Stimulated activated CD4-positive, alpha-beta T cell treated with anti-CD3 and anti-CD28 coated beads, Interleukin-2, amount 100 ng/mL, for 24 hours (primary cell): Measurements from ENCODE around the gene MTHFR.
"Not testable (repeated sequence)": the region's sequence is repeated elsewhere in the genome, so short reads cannot be mapped to it uniquely, and the experiment has no call there.

ENCODE experiments used
- DNase-seq, 2 donors: peaks; one replicate each; pipeline ENCODE4 v3.0.0-alpha.2; 2020

MTHFR gene

DNA sequence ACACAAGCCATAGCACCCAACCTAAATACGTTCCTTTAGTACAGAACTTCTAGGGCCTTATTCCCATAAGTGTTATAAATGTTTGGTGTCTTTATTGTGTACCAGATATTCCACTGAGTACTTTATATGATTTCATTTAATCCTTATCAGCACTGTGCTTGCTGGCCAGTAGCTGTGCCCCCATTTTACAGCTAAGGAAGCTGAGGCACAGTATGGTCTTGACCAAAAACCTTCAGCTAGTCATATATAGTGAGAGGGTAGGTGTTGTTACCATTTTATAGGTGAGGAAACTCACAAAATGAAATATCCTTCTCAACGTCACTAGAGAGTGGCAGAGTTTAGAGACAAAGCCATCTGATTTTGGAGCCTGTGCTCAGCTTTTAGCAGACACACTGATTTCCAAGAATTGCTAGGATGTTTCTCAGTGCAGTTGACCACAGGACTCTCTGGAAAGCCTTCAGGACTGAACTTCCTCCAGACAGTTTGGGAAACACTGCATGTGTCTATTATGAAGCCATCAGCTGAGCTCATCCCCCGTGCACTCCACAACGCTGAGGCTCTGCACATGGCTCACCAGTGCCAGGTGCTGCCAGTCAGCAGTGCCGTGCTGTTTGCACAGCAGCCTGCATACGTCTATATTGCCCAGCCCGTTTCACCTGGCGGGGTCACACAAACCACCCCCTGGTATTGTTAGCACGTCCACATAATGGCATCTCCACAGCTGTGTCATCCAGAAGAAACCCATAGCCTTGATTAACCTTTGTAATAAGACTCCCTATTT, 26.4 kb upstream of the MTHFR start:
- DNase-seq = no peak

DNA sequence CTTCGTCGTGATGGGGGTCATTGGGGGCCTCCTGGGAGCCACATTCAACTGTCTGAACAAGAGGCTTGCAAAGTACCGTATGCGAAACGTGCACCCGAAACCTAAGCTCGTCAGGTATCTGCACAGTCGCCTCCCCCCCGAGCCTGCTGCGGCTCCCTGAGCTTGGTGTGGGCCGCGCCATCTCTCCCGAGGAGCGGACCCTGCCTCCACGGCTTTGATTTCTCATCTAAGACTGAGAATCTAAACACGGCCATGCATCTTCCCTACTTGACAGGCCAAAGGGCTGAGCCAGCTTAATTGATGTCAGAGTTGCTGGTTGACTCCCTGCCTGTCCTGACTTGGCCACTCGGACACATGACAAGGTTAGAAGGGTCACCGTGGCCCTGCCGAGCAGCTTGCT, 22.7 kb upstream of the MTHFR start:
- no peak for DNase-seq

DNA sequence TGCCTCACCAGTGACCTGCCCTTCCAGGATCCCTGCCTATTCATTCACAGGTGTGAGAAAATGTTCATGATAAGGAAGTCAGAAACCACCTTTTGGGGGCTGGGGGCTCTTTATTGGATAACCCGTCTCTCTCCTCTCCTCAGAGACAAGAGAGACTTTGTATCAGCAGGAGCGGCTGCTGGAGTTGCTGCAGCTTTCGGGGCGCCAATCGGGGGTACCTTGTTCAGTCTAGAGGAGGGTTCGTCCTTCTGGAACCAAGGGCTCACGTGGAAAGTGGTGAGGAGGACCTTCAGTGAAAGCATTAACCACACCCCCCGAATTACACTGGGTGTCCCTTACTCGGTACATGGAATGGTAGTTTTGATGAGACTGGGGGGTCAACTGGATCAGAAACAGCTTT, 21.2 kb upstream of the MTHFR start:
- DNase-seq = no peak

DNA sequence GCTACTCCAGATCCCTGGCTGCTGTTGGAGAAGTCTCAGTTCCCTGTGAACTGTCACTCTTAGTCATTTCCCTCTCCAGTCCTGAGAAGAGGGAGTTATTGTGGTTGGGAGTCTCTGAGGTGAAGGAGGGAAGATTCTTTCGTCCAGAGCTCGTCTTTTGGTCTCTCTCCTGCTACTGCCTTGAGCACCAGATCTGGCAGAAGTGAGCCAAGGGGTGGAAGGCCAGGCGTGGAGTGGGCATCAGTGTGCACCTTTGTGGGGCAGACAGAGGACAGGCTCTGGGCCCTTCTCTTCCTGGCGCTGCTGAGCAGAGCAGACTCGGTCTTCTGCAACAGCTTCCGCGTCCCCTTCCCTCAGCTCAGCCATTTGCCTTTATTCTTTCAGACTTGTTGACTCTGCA, 19.4 kb upstream of the MTHFR start:
- DNase-seq = no peak

DNA sequence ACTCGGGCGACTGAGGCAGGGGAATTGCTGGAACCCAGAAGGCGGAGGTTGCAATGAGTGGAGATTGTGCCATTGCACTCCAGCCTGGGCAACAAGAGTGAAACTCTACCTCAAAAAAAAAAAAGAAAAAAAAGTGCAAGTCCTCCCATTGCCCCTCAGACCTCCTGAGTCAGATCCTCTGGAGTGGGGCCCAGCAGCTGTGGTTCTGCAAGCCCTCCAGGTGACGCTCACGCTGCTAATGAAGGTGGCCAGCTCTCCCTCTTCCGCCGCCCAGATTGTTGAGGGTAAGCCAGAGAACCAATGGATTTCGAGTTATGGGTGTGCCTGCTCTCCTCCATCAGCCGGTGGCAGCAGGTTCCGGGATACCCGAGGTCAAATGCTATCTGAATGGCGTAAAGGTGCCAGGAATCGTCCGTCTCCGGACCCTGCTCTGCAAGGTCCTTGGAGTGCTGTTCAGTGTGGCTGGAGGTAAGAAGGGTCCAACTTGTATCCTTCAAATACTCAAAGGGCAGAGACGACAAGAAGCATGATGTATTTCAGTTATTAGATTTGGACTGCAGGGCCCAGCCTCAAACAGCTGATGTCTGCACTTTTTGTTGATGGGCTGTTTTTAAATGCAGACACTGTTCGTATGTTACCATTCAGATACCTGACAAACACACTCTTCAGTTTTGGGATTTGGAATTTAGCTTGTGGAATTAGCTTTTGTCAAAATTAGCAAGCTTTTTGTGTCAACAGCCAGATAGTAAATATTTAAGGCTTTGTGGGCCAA, 17.8 kb upstream of the MTHFR start:
- DNase-seq = no peak

DNA sequence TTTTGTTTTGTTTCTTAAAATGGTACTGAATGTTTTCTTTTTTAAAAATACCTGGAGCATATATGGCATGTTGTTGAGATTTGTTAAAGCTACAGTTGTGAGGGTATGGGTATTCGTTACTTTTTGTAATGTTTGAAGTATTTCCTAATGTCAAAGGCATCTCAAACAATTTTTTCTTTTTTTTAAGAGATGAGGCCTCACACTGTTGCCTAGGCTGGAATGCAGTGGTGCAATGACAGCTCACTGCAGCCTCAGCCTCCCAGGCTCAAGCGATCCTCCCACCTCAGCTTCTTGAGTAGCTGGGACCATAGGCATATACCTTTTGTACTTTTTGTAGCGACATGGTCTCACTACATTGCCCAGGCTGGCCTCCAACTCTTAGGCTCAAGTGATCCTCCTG, 16.3 kb upstream of the MTHFR start:
- DNase-seq = no peak

DNA sequence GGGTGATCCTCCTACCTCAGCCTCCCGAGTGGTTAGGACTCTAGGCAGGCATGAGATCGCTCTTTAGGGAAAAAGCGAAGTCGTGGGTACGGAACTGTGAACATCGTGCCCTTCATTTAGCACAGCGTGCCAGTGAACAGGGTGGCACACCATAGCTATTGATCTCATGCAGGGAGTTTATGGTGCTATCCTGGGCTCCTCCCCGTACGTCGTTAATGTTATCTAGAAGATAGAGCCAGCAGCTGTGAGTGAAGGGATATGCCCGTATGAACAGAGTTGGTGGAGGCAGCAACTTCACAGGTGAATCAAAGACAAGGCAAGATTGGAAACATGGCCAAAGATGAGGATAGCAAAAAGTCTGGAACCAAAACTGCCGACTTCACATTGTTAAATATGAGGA, 11.4 kb upstream of the MTHFR start:
- DNase-seq = no peak

DNA sequence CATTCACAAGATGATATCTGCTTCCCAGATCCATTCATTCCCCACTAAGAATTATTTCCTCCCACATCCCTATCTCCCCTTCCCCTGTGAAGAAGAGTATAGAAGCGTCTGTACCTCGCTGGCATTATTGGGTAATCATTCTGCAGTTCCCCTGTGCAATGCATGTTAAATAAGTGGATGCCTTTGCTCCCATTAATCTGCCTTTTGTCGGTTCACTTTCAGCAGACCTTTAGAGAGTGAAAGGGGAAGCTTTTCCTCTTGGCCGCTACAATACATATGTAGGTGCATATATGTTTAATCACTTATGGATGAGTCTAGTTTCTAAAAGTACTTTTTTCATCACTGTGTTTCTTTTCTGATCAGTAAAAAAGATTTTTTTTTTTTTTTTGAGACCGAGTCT, 7.3 kb upstream of the MTHFR start:
- no peak for DNase-seq

DNA sequence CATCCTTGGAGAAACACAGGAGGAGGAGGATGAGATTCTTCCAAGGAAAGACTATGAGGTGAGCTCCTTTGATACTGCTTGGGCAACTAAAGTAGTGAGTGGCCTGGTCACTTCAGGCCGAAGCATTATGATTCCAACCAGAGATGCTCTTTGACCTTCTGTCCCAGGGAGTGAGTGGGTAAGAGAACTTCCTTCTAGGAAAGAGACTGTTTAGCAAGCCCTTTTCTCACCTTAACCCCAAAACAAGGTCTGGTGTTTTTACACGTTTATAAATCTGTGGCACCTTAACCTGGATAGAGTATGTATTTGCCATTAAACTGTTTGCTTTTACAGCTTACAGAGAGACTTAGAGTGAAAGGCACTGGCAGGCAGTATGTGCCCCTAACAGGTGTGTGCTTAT, 1.4 kb upstream of the MTHFR start:
- DNase-seq = no peak

DNA sequence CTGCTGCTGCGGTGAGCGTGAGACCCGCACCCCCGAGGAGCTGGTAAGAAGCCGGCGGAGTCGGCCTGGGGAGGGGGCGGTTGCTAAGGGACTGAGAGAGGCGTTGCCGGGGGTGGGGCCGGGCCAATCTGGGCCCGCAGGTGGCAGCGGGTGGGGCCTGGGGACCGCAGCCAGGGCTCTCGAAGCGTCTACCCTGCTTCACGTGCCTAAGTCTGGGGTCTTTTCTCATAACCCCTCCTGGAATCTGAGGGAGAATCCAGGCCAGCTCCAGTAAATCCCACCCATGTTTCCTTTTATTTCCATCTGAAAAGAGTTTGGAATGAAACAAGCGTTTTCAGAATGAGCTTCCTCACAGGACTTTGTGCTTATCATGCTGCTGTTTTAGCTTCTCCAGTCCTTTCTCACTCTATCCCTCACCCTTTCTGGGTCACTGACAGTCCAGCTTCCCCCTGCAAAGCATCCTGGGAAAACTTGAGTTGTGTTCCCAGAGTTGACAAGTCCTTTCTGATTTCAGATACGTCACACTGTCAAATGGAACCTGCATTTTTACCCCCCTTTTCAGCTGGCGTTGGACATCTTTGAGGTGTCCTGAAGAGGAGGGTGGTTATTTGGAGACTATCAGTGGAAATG, 658 bp upstream of the MTHFR start:
- DNase-seq = no peak

DNA sequence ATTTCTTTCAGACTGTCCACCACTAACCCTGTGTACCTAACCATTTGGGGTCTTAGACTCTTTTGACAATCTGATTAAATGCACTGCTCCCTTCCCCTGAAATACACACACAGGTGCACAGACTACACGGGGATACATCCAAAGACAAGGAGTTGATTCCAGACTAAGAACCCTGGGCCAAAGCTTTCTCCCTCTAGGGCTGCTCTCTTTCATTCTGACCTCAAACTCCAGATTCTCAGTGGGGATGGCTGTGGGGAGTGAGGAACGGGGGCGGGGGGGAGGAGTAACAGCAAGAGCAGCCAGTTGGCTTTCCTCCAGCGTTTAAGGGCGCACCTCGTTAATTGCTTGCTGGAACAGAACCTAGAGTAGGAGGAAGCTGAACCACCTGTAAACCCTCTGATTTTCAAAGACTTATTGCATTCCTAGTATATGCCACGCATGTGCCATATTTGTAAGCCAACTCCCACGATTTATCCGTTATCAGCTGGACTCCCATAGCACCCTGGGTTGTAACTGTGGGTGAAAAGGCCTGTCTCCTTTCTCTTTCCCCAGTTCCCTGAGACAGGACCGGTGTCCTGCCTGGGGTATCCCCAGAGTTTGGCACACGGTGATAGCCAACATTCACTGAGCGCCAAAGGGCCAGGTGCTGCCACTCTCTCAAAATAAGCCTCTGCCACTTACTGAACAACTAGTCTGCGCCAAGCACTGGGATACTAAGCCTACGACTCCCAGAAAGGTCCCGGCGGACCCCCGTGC, 920 bp downstream of the MTHFR start:
- DNase-seq = peak; percentile 40 to 49

DNA sequence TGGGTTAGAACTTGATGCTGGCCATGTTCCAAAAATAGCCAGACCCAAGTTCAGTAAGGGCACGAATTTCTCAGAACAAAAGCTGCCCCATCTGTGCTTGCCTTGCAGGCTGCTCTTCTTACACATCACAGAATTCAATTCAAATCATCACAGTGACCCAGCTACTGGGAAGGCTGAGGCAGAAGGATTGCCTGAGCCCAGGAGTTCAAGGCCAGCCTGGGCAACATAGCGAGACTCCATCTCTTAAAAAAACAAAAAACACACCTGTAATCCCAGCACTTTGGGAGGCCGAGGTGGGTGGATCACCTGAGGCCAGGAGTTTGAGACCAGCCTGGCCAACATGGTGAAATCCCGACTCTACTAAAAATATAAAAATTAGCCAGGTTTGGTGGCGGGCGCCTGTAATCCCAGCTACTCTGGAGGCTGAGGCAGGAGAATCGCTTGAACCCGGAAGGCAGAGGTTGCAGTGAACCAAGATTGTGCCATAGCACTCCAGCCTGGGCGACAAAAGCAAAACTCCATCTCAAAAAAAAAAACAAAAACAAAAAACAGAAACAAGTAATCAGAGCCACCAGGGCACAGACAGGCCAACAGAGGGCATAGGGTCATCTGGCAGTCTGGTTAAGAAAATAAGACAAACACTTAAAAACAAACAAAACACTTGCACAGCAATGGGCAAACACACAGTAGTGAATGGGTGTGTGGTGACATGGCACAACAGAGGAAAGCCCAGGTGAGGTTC, 1.7 kb downstream of the MTHFR start:
- not testable (repeated sequence) for DNase-seq

DNA sequence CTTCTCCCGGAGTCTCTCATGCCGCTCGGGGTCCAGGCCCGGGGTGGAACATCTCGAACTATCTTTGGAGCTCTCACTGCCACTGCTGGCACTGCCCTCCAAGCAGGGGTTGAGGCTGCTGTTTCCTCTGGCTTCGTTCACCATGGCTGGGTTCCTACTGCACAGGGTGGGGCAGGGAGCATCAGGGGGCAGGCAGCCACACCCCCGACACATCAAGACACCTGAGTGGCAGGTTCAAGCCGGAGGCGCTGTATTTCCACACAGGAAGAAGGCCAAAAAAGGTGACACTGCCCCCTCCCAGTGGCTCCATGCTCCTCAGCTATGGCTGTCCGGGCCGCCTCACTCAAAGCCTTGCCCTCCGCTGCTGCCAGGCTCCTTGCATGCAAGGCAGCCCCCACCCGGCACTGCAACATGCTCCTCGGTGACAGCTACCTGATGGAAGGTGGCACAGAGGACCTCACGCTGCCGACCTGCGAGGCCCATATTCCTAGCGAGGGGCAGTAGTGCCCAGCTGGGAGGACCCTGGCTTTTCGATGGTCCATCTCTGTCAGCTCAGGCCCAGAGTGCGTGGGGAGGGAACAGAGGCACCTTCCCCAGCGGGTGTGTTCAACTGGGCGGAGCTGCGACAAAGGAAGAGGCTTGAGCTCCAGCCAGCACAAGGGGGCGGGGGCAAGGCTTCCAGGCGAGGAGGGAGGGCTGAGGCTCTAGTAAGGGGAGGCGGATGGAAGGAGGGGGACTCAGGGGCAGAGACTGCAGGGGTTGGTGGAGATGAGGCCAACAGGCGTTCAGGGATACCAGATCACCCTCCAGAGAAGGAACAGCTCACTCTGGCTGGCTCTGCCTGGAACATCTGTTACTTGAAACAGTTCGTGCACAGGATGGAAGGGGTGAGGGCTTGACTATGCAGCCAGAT, 2.5 kb downstream of the MTHFR start:
- DNase-seq = peak; percentile 66 to 79

DNA sequence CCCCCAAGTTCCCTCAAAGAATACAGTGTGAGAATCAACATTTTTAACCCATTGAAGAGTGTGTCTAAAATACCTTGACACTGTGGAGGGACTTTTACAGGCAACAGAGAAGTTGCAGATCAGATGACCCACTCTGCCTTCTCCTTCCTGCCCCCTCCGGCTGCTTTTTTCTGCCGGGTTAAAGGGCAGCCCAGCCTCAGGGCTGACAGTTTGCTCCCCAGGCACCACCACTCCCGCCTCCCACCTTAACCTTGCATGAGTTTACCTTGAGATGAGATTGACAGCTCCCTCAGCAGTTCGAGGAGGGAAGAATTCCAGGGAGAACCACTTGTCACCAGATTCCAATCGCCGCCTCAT, 3.2 kb downstream of the MTHFR start:
- no peak for DNase-seq

DNA sequence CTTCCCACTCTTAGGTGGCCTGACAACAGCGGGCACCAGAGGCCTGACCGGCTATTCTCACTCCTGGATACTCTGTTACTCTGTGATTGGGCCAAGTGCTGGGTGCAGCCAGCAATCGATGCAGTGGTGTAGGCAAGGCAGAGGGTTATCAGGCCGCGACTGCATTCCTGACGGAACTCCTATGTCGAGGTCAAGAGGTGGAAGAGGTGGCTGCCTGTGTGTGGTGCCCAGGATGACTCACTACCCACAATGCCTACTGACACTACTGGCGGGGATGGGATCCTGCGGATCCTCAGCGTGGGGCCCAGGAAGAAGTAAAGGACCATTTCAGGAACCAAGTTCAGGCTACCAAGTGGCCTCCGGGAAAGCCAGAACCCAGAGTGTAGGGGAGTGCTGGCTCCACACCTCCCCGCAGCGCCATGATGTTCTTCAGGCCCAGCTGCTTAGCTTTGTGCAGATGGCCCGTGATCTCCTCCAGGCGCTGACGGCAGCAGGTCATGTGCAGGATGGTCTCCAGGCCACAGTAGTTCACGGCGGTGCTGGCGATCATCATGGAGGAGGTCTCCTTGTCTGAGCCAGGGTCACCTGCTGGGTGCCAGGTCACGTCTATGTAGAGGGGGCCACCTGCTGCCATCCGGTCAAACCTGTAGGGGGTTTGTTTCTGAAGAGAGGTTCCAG, 4.9 kb downstream of the MTHFR start:
- DNase-seq = no peak

DNA sequence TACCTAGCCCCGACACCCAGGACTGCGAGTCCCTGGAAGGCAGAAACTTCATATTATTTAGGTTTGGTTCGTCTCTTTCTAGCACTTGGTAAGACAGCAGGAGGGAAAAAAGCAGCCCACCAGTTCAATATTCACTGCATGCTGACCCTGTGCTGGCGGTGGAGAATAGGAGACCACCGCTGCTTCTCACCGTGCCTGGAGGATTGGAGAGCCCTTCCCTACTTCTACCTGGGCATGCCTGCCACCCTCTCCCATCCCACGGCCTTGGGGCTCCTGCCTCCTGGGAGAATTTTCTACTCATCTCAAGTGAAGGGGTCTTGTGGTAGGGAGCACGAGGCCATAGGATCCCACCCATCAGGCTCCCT, 5.4 kb downstream of the MTHFR start:
- no peak for DNase-seq

DNA sequence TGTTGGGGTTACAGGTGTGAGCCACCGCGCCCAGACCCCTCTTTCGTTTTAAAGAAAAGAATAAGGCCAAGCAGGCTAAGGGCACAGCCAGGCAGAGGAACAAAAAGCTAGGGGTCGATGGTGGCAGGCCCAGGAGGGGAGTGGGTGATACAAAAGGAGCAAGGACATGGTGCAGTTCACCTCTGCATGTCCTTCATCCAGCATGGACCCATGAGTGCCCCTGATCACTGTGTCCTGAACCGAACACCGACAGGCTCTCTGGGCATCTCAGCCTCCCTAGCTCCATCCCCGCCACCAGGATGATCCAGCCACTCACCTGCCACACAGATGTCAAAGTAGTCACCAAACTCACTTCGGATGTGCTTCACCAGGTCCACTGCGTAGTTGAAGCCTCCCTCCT, 5.9 kb downstream of the MTHFR start:
- no peak for DNase-seq

DNA sequence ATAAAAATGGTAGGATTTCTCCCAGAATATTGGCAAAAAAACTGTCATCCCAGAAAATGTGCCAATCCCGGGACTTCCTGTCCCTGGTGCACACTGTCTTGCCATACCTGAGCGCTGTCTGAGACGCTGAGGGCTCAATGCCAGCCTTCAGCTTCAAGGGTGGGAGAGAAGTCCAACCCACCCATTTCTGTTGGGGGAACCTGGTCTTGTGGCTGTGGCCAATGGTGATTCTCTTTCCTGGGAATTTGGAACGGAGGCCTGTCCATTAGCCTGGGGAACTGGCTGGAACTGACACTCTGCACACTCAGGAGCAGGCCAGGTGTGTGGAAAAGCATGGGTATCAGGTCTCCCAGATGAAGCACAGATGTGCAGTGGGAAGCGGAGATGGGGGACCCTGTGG, 6.7 kb downstream of the MTHFR start:
- DNase-seq = no peak

DNA sequence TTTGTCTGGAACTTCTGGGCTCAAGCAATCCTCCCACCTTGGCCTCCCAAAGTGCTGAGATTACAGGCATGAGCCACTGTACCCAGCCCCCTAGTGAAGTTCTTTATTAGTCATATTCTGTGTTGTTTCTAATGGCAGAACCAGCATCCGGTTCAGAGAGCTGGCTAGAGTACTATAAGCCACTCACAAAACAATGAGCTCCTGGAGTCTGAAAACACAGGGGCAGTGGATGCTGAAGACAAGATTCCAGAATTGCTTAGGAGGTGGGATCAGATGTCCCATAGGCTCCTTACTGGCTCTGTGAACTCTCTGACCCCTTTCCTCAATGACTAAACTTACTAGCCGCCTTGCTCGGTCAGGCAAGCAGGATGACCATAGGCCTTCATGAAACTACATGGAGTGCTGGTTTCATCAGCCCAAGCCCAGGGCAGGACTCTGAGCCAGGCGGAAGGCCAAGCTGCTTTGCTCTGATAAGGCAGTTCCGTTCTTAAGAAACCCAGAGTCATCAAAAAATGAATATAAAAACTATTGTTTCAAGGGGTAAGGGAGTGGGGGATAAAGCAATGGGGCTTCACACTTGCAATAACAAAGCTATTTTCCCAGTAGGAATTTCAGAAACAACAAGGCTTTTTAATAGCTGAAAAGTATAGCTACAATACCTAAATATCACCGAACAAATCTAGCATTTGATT, 8.1 kb downstream of the MTHFR start:
- DNase-seq = no peak

DNA sequence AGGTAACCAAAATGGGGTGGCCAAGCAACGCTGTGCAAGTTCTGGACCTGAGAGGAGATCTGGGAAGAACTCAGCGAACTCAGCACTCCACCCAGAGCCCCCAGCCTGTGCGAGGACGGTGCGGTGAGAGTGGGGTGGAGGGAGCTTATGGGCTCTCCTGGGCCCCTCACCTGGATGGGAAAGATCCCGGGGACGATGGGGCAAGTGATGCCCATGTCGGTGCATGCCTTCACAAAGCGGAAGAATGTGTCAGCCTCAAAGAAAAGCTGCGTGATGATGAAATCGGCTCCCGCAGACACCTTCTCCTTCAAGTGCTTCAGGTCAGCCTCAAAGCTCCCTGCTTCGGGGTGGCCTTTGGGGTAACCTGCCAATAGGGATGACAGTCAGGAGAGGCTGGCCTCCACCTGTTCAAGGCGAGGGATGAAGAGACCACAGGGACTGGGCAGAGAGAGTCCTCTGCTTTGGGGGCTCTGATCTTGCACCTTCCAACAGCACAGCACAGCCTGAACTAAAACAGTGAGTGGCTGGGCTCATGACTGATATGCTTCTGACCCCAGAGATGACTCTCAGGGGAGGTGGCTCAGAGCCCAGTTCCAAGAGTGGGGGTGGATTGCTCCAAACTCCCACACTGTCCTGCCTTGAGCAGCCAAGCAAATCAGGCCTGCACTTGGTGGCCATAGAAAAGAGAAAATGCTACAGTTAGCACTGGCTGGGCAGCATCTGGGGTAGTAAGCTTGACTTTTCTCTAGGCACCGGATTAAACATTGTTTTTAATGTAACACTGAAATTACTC, 9.5 kb downstream of the MTHFR start:
- no peak for DNase-seq
